Stimulated activated CD8-positive, alpha-beta memory T cell treated with anti-CD3 and anti-CD28 coated beads, Interleukin-12 subunit alpha, Interleukin-12 subunit beta, amount 100 ng/mL, for 4 hours (primary cell): Measurements from ENCODE around the gene TRPV3.
A peak's percentile ranks its signal among the peaks of the same experiment; 100 is the strongest.

Experiments used
- DNase-seq: peaks from one replicate; pipeline ENCODE4 v3.0.0-alpha.2; 2020; ENCODE audit warnings: low read depth

Gene TRPV3

DNA sequence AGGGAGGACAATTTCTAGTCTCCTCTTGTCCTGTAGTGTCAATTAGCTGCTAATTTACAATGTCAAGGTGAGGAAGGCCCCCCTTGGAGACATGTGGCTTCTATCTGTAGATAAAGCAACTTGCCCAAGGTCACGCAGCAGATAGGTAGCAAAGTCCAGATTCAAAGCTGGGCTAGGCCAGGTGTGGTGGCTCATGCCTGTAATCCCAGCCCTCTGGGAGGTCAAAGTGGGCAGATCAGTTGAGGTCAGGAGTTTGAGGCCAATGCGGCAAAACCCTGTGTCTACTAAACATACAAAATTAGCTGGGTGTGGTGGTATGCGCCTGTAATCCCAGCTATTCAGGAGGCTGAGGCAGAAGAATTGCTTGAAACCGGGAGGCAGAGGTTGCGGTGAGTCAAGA is 11.1 kb downstream of the TRPV3 start:
- DNase-seq, result no peak

- no peak for DNase-seq
These were observed 12.5 kb downstream of the TRPV3 start for GRCh38 chr17:3545151-3545550.

DNA sequence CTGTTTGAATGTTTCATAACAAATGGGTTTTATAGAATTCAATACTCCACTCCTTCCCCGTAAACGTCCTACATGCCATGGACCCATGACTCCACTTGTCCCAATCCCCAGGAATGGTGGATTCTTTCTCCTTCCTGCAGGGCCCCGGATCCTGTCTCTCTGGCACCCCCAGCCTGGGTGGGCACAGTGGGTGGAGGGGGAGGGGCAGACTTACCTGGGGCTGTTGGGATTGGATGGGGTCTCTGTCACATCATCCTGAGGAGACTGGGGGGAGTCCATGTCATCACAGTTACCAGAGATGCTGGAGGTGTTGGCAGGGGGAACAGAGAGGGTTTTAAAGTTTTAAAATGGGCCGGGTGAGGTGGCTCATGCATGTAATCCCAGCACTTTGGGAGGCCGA is 13.2 kb downstream of the TRPV3 start:
- DNase-seq, result no peak

DNA sequence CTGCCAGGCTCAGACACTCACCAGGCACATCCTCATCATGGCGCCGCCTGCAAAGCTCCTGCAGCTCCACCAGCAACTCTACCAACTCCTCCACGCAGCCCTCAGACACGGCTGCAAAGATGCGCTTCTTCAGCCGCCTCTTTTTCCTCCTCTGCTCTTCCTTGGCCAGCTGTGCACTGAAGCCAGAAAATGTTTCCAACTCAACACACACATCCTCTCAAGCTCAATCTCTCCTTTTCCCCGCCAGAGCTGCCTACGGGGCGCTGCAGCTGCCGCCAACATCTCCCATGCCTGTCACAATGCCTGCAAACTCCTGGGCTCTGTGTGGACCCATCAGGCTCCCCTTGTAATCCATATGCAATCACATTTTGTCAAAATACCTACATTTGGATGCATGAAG is 14.2 kb downstream of the TRPV3 start:
- no peak for DNase-seq

- DNase-seq, result no peak
These were observed 15.1 kb downstream of the TRPV3 start for GRCh38 chr17:3542410-3543088.

GRCh38 chr17:3539881-3540540 is 17.6 kb downstream of the TRPV3 start:
- DNase-seq, result no peak

- no peak for DNase-seq
These were observed 20.9 kb downstream of the TRPV3 start for GRCh38 chr17:3536716-3537115.

DNA sequence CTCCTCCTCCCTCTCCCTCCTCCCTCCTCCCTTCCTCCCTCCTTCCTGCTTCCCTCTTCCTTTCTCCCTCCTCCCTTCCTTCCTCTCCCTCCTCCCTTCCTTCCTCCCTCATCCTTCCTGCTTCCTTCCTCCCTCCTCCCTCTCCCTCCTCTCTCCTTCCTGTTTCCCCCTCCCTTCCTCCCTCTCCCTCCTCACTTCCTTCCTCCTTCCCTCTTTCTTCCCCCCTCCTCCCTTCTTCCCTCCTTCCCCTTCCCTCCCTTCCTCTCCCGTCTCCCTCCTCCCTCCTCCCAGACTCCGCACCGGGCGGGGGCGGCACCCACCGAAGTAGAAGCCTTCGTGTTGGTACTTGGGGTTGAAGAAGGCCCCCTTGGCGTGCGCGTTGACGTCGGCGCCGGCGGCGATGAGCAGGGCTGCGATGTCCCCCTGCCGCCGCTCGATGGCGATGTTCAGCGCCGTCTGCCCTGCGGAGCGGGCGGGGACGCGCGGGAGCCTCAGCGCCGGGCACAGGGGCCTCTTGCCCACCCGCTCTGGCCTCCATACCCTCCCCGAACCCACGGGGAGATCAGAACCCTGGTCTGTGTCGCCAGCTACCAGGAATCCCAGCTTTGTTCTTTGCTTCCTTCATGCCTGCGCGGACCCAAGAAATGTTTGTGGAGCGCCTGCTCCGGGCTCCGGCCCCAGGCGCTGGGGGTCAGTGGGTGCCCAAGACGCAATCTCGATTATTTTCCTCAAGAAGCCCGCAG is 22.2 kb downstream of the TRPV3 start:
- DNase-seq, result peak; percentile 15

- DNase-seq, result no peak
These were observed 22.7 kb downstream of the TRPV3 start for GRCh38 chr17:3534881-3535252.

- no peak for DNase-seq
These were observed 23.9 kb downstream of the TRPV3 start for GRCh38 chr17:3533752-3534151.

GRCh38 chr17:3532859-3533142 is 24.8 kb downstream of the TRPV3 start:
- no peak for DNase-seq

DNA sequence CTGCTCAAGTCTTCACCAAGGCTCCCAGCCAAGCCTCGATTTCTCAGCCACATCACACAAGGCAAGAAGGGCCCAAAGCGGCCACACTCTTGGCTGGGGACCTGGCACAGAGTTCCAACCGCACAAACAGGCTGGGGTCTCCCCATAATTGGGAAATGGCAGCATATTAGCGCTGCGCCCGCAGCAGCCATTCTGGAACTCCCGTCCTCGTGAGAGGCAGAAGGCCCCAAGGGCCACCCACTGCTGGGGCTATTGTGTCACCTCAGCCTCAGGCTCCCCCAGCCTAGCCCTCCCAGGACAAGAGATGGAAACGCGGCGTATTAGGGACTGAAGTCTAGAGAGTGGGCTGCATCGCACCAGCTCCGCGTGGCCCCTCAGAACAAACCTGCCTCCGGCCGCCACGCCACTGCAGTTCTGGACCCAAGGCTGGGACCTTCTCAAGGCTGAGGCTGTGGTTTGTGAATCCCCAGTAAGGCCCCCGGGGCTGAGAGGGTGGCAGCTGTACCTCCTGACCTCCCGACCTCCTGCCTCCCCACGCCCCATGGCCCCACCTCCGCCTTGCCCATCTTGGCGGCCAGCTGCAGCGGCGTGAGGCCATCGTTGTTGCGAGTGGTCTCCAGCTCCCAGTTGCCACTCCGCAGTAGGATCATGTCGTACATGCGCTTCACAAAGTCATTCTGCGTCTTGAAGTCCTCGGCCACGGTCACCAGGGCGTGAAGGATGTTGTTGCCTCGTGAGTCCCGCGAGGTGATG is 25.3 kb downstream of the TRPV3 start:
- no peak for DNase-seq

DNA sequence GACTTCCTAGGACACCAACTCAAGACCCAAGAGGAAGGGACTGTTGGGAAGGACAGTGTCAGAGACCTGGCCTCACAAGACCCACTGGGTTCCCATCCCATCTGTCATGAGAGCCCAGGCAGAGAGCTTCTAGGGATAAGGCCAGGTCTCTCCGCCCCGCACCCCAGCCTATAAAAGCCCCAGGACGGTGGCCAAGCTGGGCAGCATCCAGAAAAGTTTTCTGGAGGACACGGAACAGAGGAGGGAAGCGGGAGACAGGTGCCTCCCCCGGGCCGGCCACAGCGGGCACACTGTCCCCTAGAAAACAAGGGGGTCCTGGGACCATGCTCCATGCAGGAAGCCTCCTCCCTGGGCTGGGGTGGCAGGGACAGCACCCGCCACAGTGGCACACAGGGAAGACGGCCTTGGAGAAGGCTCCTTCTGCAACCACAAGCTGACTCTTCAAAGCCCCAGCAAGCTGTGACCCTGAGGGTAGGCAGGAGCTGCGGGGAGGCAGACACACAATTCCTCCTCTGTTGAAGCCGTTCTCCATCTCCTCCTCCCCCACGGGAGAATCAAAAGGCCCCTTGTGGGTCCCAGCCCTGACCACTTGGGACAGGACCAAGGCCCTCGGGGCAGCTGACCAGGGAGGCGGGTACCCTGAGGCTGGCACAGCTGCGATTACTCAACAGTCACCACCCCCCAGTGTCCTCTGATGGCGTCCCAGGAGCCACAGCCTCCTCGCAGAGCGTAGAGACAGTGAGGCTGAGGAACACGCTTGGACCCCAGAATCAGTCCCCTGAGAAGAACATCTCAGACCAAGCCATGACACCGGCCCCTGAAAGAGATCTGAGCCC is 26.1 kb downstream of the TRPV3 start:
- DNase-seq, result no peak

DNA sequence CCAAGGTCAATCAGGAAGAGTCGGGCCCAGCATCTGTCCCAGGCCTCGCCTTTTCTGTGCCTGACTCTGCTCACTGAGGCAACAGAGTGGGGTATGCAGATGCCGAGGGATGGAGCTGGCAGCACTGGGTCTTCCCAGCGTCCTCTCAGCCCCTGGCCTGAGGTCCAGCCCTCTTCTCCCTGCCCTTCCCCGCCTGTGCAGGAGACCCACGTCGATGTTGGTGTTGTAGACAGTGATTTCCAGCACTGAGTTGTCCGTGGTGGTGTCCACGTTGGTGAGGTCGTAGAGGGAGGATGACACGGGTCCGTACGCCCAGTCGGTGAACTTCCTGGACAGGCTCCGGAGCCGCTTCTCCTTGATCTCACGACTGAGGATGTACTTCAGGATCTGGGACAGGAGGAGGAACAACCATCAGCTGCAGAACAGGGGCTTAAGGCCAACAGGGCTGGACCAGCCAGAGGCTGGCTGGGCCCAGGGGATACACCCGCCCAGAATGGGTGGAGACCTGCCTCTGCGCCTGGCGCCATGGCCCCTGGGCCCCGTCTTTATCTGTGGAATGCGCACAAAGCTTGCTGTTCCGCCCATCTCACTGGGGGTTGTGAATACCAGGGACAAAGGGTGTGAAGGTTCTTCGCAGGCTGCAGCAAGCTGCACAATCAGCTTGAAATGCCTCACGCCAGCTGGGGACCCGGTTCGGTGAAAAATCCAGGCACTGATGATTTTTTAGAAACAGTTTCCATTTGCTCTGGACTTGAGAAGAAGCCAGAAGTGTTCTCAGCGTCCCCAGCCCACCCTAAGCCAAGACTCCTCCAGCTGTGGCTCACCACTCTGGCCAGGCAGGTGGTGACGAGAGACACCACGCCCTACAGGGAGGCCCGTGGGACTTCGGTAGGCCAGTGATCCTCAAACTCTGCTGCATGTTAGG is 27.5 kb downstream of the TRPV3 start:
- DNase-seq, result no peak

DNA sequence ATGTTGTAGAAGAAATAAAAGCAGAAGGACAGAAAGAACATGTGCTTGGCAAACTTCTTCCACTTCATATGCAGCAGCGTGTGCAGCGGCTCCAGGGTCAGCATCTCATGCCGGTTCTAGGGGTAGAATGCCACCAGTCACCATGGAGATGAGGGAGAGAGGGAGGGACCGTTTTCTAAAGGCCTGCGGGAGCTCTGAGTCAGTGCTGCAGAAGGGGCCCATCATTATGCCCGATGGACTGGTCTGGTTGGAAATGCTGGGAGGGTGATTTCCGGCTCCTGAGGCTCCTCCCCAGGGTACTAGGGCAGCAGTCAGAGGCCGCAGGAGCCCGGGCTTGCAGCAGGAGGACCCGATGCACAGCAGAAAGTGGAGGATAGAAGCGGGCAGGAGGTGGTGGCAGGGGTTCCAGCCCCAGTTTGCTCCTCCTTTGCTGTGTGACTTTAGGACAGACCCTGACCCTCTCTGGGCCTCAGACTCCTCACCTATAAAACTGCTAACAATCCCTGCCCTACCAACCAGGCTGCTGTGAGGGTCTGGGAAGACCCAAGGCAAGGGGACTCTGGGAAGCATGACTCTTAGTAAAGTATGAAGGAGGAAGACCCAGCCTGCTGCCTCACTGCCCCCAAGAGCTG is 28.6 kb downstream of the TRPV3 start:
- DNase-seq, result no peak

GRCh38 chr17:3528403-3528851 is 29.2 kb downstream of the TRPV3 start:
- no peak for DNase-seq

GRCh38 chr17:3527896-3528295 is 29.7 kb downstream of the TRPV3 start:
- DNase-seq, result no peak

GRCh38 chr17:3527468-3527867 is 30.1 kb downstream of the TRPV3 start:
- DNase-seq, result no peak

- DNase-seq, result no peak
These were observed 30.6 kb downstream of the TRPV3 start for GRCh38 chr17:3526971-3527370.

GRCh38 chr17:3526491-3526890 is 31.1 kb downstream of the TRPV3 start:
- no peak for DNase-seq
